Measurements from ENCODE around the gene CCDC57. TPM values are rescaled to one million over a fixed set of nuclear protein-coding genes. Genes with fewer than 3 reads are reported as not detected.
A peak's percentile ranks its signal among the peaks of the same experiment; 100 is the strongest.

CCDC57 gene
- total and polyA plus RNA-seq, 9 of the 15 experiments (the other 6 are each of a cell fraction or from before 2014, with no cell fraction given): 0.83 to 36.2 (median 13.6) TPM

GRCh38 chr17:82200743-82201497 lies 11.7 kb downstream of the CCDC57 start (continued):
- peak; percentile 54 to 63 for TF ChIP-seq MNT (conservative IDR thresholded peaks at IDR 0.05)
- TF ChIP-seq ZNF766 (CRISPR knock-in tag; conservative IDR thresholded peaks at IDR 0.05): no peak
- no peak for TF ChIP-seq BDP1 (IDR thresholded peaks at IDR 0.05; ENCODE audit: insufficient read depth, insufficient read length)
- TF ChIP-seq MIER1 (IDR thresholded peaks at IDR 0.05; ENCODE audit: low read depth): no peak
- peak; percentile 92 for TF ChIP-seq ETV5 (CRISPR knock-in tag; IDR thresholded peaks at IDR 0.05; ENCODE audit: low read depth)
- no peak for TF ChIP-seq FOS (IDR thresholded peaks at IDR 0.05; ENCODE audit: extremely low read depth, insufficient read length)
- TF ChIP-seq TBP (optimal IDR thresholded peaks at IDR 0.05; ENCODE audit: low read depth, low read length): peak; percentile 67
- TF ChIP-seq IRF2 (CRISPR knock-in tag; IDR thresholded peaks at IDR 0.05): no peak
- TF ChIP-seq ZNF184 (CRISPR knock-in tag; IDR thresholded peaks at IDR 0.05): no peak
- TF ChIP-seq SRSF1 (IDR thresholded peaks at IDR 0.05; ENCODE audit: low read depth, low read length): no peak
- no peak for TF ChIP-seq KDM2B (CRISPR knock-in tag; IDR thresholded peaks at IDR 0.05)
- no peak for TF ChIP-seq HDAC8 (tag; IDR thresholded peaks at IDR 0.05)
- no peak for TF ChIP-seq MITF (IDR thresholded peaks at IDR 0.05)
- no peak for TF ChIP-seq KAT2B (IDR thresholded peaks at IDR 0.05; ENCODE audit: low read depth, low read length)
- no peak for TF ChIP-seq RBM39 (optimal IDR thresholded peaks at IDR 0.05; ENCODE audit: low read depth, low read length)
- TF ChIP-seq ZBTB7A (IDR thresholded peaks at IDR 0.05; ENCODE audit: borderline replicate concordance, control insufficient read depth, low read depth, low read length): no peak
- TF ChIP-seq ZNF644 (tag; IDR thresholded peaks at IDR 0.05; ENCODE audit: low read depth): no peak
- no peak for TF ChIP-seq POLR2AphosphoS2 (IDR thresholded peaks at IDR 0.05; ENCODE audit: low read length)
- no peak for TF ChIP-seq RBBP5 (IDR thresholded peaks at IDR 0.05; ENCODE audit: borderline replicate concordance, insufficient read depth, low read length, poor library complexity, severe bottlenecking)
- TF ChIP-seq ZNF12 (CRISPR knock-in tag; IDR thresholded peaks at IDR 0.05): no peak
- TF ChIP-seq SREBF2 (CRISPR knock-in tag; IDR thresholded peaks at IDR 0.05): no peak
- no peak for TF ChIP-seq ELF4 (CRISPR knock-in tag; IDR thresholded peaks at IDR 0.05)
- no peak for TF ChIP-seq SETDB1 (IDR thresholded peaks at IDR 0.05; ENCODE audit: low read length)
- peak; percentile 79; the same call in 1 of the 2 replicates for TF ChIP-seq SMARCA4 (IDR thresholded peaks at IDR 0.05)
- peak; percentile 33 for TF ChIP-seq TAF9B (IDR thresholded peaks at IDR 0.05; ENCODE audit: partially characterized antibody)
- peak; percentile 27 for TF ChIP-seq GTF2B (IDR thresholded peaks at IDR 0.05; ENCODE audit: extremely low read depth, insufficient read length)
